MG63 (cell line): ENCODE measurements around the gene ASPG. TPM values are rescaled to one million over a fixed set of nuclear protein-coding genes. Genes with fewer than 3 reads are reported as not detected.

Source experiments
- DNase-seq: peaks from one replicate; pipeline ENCODE4 v3.0.0-alpha.2; 2020
- H3K27me3 ChIP-seq: fragments of 250-450 bp; sonication (Bioruptor Pico); 2 replicates; pipeline ENCODE4 v1.5.1; 2020; ENCODE audit warnings: mild to moderate bottlenecking, moderate library complexity
- H3K36me3 ChIP-seq: fragments of 250-450 bp; sonication (Bioruptor Pico); 2 replicates; pipeline ENCODE4 v1.5.1; 2020; ENCODE audit warnings: mild to moderate bottlenecking, moderate library complexity
- H3K4me3 ChIP-seq: fragments of 250-450 bp; sonication (Bioruptor Pico); 2 replicates; pipeline ENCODE4 v1.5.1; 2020; ENCODE audit warnings: mild to moderate bottlenecking, moderate library complexity
- H3K9me3 ChIP-seq: fragments of 250-450 bp; sonication (Bioruptor Pico); 2 replicates; pipeline ENCODE4 v1.5.1; 2020; ENCODE audit warnings: mild to moderate bottlenecking, moderate library complexity
- total RNA-seq: library from RNA; depleted of rRNA; stranded (reverse); fragments of >200 nt; shearing (Covaris generic); gene quantifications from 2 replicates; pipeline ENCODE4 v1.2.3, GENCODE V29; 2014; ENCODE audit warnings: low replicate concordance

Gene ASPG
- total RNA-seq, 1 experiment from 2014 or later = not detected

DNA sequence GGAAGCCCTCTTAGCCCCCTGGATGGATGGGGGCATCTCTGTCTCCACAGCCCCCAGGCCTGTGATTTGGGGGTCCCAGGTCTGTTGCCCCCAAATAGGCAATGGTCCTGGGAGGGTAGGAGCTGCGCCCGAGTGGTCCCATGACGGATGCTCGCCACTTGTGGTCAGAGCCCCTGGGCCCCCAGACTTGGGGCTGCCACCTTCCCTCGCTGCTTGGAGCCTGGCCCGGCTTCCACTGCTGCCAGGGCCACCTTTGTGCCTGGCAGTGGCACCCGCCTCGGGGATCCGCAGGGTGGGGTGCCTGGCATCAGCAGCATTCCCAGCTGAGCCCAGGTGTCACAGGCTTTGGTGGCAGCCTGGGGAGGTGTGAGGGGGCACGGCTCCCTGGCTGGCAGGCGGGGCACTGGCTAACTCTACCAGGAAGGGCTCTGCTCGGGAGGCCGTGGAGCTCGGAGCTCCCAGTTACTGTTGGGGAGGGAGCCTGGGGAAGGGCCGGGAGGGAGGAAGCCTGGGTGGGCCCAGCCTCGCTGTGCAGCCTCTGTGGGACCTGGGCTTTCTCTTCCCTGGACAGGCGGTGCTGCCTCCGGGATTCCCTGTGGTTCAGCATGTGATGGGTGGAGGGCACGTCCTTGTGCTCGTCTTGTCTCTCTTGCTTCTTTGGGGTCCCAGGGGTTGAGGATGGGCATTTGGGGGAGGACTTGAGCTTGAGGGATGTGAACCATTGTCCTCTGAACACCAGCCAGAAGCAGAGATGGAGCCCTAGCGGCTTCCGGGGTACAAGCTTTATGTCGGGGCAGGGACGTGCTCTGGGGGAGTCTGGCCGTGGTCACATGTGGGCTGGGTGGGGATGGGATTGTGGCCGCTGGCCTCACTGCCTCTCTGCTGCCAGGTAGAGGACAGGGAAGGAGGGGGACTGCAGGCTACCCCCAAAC lies 58.3 kb downstream of the ASPG start:
- Histone ChIP-seq H3K9me3 (no peaks in the 10 kb centered on the region), H3K4me3 (no peak overlapping the region), H3K36me3 (no peaks in the 10 kb centered on the region), H3K27me3 (no peaks in the 10 kb centered on the region)
- no peak for DNase-seq

DNA sequence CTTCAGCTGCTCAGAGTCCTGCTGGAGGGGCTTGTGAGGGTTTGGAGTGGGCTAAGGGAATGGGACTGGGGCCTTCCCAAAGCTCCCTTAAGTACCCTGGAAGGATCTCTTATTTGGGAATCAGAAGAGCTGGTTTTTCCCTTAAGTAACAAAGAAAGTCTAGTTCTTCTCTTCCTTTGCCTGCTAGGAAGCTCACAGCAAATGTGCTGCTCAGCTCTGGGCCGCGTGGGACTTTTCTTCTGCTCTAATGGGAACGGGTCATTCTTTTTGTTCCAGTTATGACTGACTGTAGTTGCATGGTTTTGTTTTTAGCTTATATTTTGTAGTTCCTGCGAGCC lies 58.9 kb downstream of the ASPG start:
- Histone ChIP-seq H3K9me3 (no peaks in the 10 kb centered on the region), H3K4me3 (no peak overlapping the region), H3K36me3 (no peaks in the 10 kb centered on the region), H3K27me3 (no peaks in the 10 kb centered on the region)
- no peak for DNase-seq

DNA sequence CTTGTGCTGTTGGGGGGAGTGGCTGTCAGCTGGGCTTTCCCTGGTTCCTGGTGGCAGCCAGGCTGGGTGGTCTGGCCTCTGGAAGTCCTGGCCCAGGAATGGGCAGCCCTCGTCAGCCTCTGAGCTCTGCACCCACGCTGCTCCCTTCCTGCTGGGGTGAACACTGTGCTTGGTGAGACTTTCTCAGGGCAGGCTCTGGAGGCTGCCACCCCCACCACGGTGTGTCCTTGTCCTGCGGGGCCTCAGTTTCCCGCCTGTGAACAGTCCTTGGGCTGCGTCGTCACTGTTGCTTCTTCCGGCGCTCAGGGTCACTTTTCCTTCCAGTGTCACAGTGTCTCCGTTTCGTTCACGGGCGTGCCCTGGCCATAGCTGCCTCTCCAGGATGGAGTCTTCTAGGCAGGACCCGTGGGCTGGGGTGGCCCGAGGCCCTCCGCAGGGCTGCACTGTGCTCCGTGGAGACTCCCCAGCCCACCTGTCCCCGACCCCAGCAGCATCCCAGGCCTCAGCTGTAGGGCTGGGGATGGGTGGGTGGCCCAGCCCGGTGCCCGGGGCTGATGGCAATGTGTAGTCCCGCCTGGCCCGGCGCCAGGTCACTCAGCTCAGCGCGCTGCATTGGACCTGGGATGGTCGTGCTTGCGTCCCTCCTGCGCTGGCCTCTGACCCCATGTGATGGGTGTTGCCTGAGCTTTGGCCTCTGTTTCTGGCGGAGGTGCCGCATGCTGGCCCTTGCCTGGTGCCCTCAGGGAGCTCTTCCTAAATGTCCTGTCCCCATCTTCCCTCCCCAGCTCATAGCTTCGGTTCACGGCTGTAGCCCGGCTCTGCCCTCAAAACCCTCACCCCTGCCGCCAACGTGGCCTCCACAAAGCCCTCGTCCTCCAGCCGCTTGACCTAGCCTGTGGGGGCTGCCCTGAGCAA lies 59.7 kb downstream of the ASPG start:
- no peak for DNase-seq
- H3K4me3 ChIP-seq = no peak overlapping the region

DNA sequence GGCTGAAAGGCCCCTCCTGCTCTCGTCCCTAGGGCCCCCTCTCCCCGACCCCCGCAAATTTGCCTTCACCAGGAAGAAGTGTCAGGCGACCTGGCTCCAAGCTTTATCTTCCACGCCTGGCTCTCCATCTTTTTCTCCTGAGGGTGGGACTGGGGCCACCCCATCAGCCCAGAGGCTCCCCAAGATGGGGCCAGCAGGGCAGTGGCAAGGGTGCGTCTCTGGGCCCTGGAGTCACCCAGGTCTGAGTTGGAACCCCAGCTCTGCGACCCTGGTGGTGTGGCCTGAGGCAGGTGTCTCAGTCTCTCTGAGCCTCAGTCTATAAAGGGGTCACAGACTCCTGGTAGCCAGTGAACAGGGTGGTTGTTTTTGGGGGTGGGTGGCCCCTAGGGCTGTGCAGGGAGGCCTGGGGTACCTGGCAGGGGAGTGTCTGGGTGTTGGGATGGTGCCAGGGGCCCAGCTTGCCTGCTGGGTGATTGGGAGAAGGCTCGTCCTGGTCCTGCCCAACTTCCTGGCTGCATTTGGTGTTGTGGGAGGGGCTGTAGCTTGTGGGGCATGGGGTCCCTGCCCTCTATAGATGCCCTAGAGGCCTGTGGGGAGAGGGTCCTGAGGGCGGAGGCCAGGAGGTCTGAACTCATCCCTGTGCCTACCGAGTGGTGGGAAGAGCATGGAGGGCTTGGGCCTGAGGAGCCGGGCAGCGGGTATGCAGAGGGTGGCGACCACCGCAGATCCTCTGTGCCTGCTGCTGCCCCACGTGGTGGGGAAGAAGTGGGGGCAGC lies 60.5 kb downstream of the ASPG start:
- Histone ChIP-seq H3K27me3 (no peaks in the 10 kb centered on the region), H3K4me3 (no peak overlapping the region), H3K9me3 (no peaks in the 10 kb centered on the region), H3K36me3 (no peaks in the 10 kb centered on the region)
- DNase-seq = no peak

More for the DNA sequence above, 59.7 kb downstream of the ASPG start:
- Histone ChIP-seq H3K36me3 (no peaks in the 10 kb centered on the region), H3K27me3 (no peaks in the 10 kb centered on the region), H3K9me3 (no peaks in the 10 kb centered on the region)

DNA sequence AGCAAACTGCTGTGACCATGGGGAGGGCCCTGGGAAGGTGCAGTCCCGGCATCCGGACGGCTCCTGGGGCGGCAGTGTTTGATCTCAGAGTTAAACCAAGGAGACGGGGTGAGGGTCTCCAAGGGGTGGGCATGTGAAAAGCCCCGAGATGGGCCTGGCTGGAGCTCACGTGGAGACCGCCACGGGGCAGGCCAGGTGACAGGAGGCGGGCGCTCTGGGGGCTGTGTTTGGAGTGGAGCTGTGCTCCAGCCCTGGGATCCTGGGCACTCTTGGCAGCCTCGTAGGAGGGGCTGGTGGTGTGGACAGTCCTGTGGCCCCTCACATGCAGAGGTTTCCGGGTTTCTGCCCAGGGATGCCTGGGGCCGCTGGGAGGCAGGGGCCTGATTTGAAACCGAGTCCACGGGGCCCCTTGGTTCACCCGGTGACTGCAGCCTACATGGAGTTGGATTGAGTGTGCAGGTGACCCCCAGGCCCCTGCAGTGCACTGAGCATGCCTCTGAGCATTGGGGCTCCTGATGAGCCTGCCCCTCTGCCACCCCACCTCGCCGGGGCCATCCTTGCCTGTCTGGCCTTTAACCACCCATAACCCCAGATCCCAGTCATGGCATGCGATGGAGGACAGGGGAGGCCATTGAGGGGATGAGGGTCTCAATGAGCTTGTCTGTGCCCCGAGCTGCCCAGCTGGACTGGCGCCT lies 61.3 kb downstream of the ASPG start:
- DNase-seq = no peak
- Histone ChIP-seq H3K4me3 (no peak overlapping the region), H3K9me3 (no peaks in the 10 kb centered on the region), H3K36me3 (no peaks in the 10 kb centered on the region), H3K27me3 (no peaks in the 10 kb centered on the region)

DNA sequence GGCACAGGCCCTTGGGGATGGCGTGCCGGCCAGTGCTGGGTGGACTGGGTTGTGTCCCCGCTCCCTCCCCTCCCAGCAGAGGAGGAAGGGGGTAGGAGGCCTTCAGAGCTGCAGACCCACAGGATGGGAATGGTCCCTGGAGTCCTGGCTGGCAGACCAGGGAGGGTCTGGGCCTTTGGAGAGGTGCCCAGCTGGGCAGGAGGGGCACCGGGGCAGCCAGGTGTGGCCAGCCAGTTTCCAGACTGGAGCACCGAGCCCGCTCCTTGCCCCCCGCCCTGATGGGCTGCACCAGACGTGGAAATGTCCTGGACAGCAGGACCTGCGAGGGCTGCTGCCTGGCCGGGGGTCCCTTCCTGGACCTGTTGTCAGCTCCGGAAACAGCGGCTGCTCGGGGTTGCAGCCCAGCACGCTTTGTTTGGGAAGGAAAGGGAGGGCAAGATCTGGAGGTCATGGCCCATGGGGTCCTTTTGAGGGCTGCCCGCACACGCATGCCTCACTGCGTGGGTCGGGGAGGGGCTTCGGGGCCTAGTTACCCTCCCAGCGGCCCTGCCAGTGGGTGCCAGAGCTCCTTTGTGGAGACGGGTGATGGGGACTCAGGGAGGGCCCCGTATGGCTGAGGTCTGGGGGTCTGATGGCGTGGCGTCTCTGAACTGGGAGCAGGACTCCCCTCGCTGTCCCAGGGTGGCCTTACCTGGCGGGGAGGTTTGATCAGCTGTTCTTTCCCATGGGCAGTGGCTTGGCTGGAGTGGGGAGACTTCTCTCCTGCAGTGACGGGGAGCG lies 62.0 kb downstream of the ASPG start:
- no peak overlapping the region for H3K4me3 ChIP-seq
- H3K27me3 ChIP-seq = no peaks in the 10 kb centered on the region
- no peaks in the 10 kb centered on the region for H3K9me3 ChIP-seq
- no peak for DNase-seq
- no peaks in the 10 kb centered on the region for H3K36me3 ChIP-seq

DNA sequence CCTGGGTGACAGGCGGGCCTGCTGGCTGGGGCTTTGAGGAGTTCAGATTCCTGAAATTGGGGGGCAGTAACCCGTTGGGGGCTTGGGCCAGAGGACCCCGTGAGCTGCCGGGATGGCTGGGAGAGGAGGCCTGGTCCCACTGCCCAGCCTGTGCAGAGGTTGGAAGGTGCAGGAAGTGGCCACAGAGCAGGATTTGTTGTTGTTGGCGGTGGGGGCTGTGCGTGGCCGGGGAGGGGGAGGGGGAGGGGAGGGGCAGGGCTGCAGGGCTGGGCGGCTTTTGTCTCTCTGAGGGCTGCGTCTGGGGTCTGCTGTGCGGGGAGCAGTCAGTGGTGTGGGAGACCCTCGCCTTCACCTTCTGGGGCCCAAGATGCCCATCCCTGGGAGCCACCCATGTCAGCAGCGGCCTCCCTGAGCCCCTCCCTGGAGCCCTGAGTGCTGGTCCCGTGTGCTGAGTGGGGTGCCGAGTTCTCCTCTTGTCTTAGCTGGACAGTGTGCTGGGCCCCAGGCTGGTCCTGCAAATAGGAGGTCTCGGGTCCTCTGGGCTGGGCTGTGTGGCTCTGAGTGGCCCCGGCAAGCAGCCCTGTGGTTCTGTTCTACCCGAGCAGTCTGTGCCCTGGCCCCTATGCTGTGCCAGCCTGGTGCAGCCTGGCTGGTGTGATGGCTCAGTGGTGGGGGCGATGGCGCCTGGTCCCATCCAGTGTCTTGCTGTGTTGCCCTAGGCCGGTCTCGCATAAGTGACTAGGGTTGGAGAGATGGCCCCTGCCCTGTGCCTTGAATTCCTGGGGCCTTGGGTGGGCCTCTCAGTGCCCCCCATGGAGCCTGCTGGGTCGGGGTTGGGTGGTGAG lies 63.2 kb downstream of the ASPG start:
- no peak for DNase-seq
- Histone ChIP-seq H3K4me3 (no peak overlapping the region), H3K36me3 (no peaks in the 10 kb centered on the region), H3K27me3 (no peaks in the 10 kb centered on the region), H3K9me3 (no peaks in the 10 kb centered on the region)

DNA sequence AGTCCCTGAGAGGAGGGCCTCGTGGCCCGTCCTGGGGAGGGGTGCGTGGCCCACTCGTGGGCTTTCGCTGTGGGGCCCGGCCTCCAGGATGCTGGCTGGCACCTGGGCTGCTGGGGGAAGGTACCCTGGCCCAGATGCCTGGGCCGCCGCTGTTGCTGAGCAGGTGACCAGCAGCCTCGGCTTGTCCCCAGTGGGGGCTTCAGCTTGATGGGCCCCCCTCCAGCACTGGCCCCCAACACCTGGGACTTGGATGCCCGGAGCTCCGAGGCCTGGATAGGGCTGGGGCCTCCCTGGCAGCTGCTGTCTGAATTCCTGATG lies 63.7 kb downstream of the ASPG start:
- Histone ChIP-seq H3K36me3 (no peaks in the 10 kb centered on the region), H3K9me3 (no peaks in the 10 kb centered on the region), H3K4me3 (no peak overlapping the region), H3K27me3 (no peaks in the 10 kb centered on the region)
- no peak for DNase-seq

DNA sequence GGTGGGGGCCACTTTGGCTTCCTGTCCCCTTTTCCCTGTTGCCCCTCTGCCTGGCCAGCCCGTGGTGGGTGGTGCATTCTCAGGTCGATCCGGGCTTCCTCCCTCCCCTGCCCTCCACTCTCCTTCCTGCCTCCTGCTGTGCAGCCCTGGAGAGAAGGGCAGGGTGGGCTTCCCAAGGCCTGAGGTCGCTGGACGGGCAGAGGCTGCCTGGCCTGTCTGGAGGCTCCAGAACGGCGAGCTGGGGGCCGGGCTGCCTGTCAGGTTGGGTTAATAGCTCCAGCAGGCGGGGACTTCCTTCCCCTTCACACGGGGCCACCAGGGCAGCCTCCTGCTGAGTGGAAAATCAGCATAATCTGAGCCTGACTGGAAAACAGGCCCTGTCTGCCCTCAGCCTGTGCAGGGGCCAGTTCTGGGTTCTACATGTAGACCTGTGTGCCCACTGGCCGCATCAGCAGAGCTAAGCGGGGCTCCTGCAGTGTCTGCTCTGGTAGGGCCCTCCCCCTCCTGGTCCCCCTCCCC lies 64.2 kb downstream of the ASPG start:
- Histone ChIP-seq H3K9me3 (no peaks in the 10 kb centered on the region), H3K36me3 (no peaks in the 10 kb centered on the region), H3K27me3 (no peaks in the 10 kb centered on the region), H3K4me3 (no peak overlapping the region)
- peak; percentile 29 for DNase-seq

DNA sequence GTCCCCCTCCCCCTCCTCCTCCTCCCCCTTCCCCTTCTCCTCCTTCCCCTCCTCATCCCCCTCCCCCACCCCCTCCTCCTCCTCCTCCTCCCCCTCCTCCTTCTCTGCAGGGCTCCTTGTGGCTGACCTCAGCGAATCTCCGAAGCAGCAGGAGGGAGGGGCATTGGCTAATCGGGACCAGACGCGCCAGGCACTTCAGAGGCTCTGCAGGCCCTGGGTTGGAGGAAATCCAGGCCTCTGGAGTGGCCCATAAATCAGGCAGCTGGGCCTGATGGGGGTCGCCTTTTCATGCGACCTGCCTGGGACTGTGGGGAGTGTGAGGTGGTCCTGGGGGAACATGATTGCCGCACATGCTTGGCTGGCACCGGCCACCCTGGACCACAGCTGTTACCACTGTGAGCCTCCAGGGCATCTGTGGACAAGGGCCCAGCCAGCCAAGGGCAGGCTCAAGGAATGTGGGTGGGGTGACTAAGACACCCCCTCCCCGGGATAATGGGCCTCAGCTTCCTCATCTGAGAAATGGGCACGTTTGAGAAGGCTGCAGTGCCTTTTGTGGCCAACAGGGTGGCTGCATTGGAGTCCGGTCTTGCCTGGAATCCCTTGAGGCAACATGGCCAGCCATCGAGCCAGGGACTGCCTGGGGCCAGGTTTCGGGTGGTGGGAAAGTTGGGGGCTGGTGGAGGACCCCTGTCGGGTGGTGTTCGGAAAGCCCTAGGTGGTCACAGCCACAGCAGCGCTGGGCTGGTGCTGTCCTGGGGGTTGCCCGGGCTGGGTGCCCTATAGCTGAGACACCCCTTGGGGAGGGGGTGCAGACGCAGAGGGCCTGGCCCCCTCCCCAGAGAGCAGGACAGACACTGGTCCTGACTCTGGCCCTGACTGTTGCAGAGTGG lies 64.9 kb downstream of the ASPG start:
- Histone ChIP-seq H3K36me3 (no peaks in the 10 kb centered on the region), H3K4me3 (no peak overlapping the region), H3K27me3 (no peaks in the 10 kb centered on the region), H3K9me3 (no peaks in the 10 kb centered on the region)
- DNase-seq = peak; percentile 43

DNA sequence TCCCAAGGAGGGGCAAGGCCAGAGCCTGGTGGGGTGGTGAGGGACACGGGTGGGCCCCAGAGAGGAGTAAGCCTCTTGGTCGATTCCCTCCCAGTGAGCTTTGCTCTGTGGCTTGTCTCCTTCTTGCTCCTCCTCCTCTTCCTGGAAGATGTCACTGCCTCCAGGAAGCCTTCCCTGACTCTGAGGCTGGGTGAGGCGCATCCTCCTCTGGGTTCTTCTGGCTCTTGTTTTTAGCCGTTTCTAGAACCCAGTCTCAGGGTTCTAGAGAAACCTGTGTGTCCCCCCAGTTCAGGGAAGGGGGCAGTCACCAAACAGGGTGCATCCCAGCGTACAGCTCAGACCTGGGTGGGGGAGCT lies 65.5 kb downstream of the ASPG start:
- no peak for DNase-seq
- no peaks in the 10 kb centered on the region for H3K9me3 ChIP-seq
- no peak overlapping the region for H3K4me3 ChIP-seq
- H3K27me3 ChIP-seq = no peaks in the 10 kb centered on the region
- H3K36me3 ChIP-seq = no peaks in the 10 kb centered on the region

DNA sequence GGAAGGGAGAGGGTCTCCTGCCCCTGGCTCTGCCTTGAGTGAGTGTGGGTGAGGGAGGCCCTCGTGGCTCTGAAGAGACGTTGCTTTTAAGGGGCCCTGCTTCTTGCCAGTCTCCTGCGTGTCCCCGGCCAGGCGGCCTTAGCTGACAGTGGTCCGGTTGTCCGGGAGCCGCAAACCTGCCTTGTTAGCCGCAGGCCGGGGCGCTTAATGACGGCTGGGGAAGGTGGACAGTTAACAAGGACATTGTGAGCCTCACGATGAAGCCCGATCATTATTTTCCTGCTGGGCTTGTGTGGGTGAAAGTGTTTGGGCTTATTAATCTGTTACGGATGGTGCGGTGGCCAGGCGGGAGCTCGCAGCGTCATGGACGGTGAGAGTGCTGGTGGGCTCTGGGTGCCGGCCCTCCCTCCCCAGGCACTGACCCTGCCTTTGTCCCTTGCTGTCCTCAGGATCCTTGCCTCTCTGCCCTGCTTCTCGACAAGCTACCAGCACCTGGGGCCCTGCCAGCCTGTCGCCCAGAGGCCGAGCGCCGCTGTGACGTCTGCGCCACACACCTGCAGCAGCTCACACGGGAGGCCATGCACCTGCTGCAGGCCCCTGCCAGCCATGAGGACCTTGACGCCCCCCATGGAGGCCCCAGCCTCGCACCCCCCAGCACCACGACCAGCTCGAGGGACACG lies 66.2 kb downstream of the ASPG start:
- H3K9me3 ChIP-seq = no peaks in the 10 kb centered on the region
- no peak for DNase-seq
- H3K4me3 ChIP-seq = no peak overlapping the region
- no peaks in the 10 kb centered on the region for H3K36me3 ChIP-seq
- no peaks in the 10 kb centered on the region for H3K27me3 ChIP-seq

DNA sequence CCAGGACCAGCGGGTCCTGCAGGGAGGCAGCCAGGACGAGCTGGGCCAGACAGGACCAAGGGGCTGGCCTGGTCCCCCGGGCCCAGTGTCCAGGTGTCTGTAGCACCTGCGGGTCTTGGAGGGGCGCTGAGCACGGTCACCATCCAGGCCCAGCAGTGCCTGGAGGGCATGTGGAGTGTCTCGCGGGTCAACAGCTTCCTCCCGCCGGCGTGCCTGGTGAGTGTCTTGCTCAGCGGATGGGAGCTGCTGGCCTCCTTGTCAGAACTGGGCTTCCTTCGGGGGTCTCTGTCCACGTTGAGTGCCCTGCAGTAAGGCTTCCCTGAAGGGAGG lies 66.7 kb downstream of the ASPG start:
- no peak for DNase-seq
- no peaks in the 10 kb centered on the region for H3K9me3 ChIP-seq

More for the DNA sequence above, 66.7 kb downstream of the ASPG start:
- Histone ChIP-seq H3K27me3 (no peaks in the 10 kb centered on the region), H3K4me3 (no peak overlapping the region), H3K36me3 (no peaks in the 10 kb centered on the region)
